KOPT-K1 (cell line): Measurements from ENCODE around the gene NRXN2.

ENCODE experiments used
- H3K27ac ChIP-seq: fragments of 200-600 bp; sonication (generic); 2 replicates; pipeline ENCODE4 v1.5.1; 2016; ENCODE audit warnings: antibody characterized with exemption, mild to moderate bottlenecking, low read depth, low read length; ENCODE audit not compliant: poor library complexity, severe bottlenecking
- H3K36me3 ChIP-seq: fragments of 200-600 bp; sonication (generic); 2 replicates; pipeline ENCODE4 v1.5.1; 2017; ENCODE audit warnings: antibody characterized with exemption, mild to moderate bottlenecking, low read length, moderate library complexity; ENCODE audit not compliant: insufficient read depth
- H3K9me3 ChIP-seq: fragments of 200-600 bp; sonication (generic); 2 replicates; pipeline ENCODE4 v1.5.1; 2017; ENCODE audit warnings: antibody characterized with exemption, low read length, mild to moderate bottlenecking; ENCODE audit not compliant: insufficient read depth, poor library complexity, severe bottlenecking

Gene NRXN2

GRCh38 chr11:64642871-64643255, 80.1 kb downstream of the NRXN2 start:
- Histone ChIP-seq H3K27ac (no peak overlapping the region), H3K9me3 (no peaks in the 10 kb centered on the region), H3K36me3 (no peaks in the 10 kb centered on the region)

GRCh38 chr11:64642418-64642735, 80.6 kb downstream of the NRXN2 start:
- no peaks in the 10 kb centered on the region for H3K36me3 ChIP-seq
- H3K27ac ChIP-seq = no peak overlapping the region
- no peaks in the 10 kb centered on the region for H3K9me3 ChIP-seq

GRCh38 chr11:64641596-64642417, 81.2 kb downstream of the NRXN2 start:
- Histone ChIP-seq H3K9me3 (no peaks in the 10 kb centered on the region), H3K27ac (no peak overlapping the region), H3K36me3 (no peaks in the 10 kb centered on the region)

GRCh38 chr11:64639885-64640284, 83.1 kb downstream of the NRXN2 start:
- Histone ChIP-seq H3K36me3 (no peaks in the 10 kb centered on the region), H3K27ac (no peak overlapping the region), H3K9me3 (no peaks in the 10 kb centered on the region)

GRCh38 chr11:64638829-64639228, 84.2 kb downstream of the NRXN2 start:
- H3K9me3 ChIP-seq = no peaks in the 10 kb centered on the region
- H3K27ac ChIP-seq = no peak overlapping the region
- no peaks in the 10 kb centered on the region for H3K36me3 ChIP-seq

- Histone ChIP-seq H3K36me3 (no peaks in the 10 kb centered on the region), H3K27ac (no peak overlapping the region), H3K9me3 (no peaks in the 10 kb centered on the region)
These were observed 84.9 kb downstream of the NRXN2 start for GRCh38 chr11:64638018-64638665.

GRCh38 chr11:64637334-64638017, 85.5 kb downstream of the NRXN2 start:
- Histone ChIP-seq H3K9me3 (no peaks in the 10 kb centered on the region), H3K27ac (no peak overlapping the region), H3K36me3 (no peaks in the 10 kb centered on the region)

- no peaks in the 10 kb centered on the region for H3K9me3 ChIP-seq
- no peaks in the 10 kb centered on the region for H3K36me3 ChIP-seq
- peak overlapping the region; percentile 65 for H3K27ac ChIP-seq
These were observed 89.3 kb downstream of the NRXN2 start for GRCh38 chr11:64633555-64634159.

GRCh38 chr11:64632654-64633053, 90.3 kb downstream of the NRXN2 start:
- Histone ChIP-seq H3K27ac (no peak overlapping the region), H3K9me3 (no peaks in the 10 kb centered on the region), H3K36me3 (no peaks in the 10 kb centered on the region)

- Histone ChIP-seq H3K9me3 (no peaks in the 10 kb centered on the region), H3K36me3 (no peaks in the 10 kb centered on the region), H3K27ac (no peak overlapping the region)
These were observed 90.8 kb downstream of the NRXN2 start for GRCh38 chr11:64632237-64632636.

- H3K36me3 ChIP-seq = no peaks in the 10 kb centered on the region
- no peaks in the 10 kb centered on the region for H3K9me3 ChIP-seq
- no peak overlapping the region for H3K27ac ChIP-seq
These were observed 91.3 kb downstream of the NRXN2 start for GRCh38 chr11:64631675-64632074.

- no peak overlapping the region for H3K27ac ChIP-seq
- no peaks in the 10 kb centered on the region for H3K9me3 ChIP-seq
- no peaks in the 10 kb centered on the region for H3K36me3 ChIP-seq
These were observed 93.0 kb downstream of the NRXN2 start for GRCh38 chr11:64629796-64630562.

GRCh38 chr11:64629103-64629502, 93.9 kb downstream of the NRXN2 start:
- H3K27ac ChIP-seq = no peak overlapping the region

GRCh38 chr11:64628596-64628995, 94.4 kb downstream of the NRXN2 start:
- Histone ChIP-seq H3K36me3 (no peaks in the 10 kb centered on the region), H3K27ac (no peak overlapping the region), H3K9me3 (no peaks in the 10 kb centered on the region)

More at GRCh38 chr11:64629103-64629502, 93.9 kb downstream of the NRXN2 start:
- H3K36me3 ChIP-seq = no peaks in the 10 kb centered on the region
- no peaks in the 10 kb centered on the region for H3K9me3 ChIP-seq

GRCh38 chr11:64627371-64627770, 95.6 kb downstream of the NRXN2 start:
- no peaks in the 10 kb centered on the region for H3K36me3 ChIP-seq
- H3K27ac ChIP-seq = no peak overlapping the region

More at GRCh38 chr11:64627371-64627770, 95.6 kb downstream of the NRXN2 start:
- H3K9me3 ChIP-seq = no peaks in the 10 kb centered on the region
